Measurements from ENCODE around the gene DHH.

DHH gene

DNA sequence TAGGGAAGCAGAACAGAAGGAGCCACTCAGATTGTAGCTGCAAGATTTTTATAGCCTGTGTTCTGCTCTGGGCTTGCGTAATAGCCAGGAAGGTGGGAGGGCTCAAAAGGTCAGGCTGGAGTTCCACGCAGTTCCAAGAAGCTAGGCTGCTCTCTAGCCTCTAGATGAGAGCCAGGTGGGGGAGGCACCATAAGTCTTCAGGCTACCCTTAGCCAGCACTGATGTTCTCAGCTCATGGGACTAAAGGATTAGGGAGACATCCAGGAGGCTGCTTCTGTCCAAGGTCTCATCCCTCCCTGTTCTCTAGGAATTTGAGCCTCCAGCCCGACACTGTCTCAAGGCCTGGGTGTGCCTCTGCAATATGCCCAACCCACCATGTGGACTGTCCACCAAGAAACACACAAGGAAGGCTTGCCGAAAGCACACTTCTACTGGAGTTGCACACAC, 14.4 kb upstream of the DHH start:
- no peak for DNase-seq

DNA sequence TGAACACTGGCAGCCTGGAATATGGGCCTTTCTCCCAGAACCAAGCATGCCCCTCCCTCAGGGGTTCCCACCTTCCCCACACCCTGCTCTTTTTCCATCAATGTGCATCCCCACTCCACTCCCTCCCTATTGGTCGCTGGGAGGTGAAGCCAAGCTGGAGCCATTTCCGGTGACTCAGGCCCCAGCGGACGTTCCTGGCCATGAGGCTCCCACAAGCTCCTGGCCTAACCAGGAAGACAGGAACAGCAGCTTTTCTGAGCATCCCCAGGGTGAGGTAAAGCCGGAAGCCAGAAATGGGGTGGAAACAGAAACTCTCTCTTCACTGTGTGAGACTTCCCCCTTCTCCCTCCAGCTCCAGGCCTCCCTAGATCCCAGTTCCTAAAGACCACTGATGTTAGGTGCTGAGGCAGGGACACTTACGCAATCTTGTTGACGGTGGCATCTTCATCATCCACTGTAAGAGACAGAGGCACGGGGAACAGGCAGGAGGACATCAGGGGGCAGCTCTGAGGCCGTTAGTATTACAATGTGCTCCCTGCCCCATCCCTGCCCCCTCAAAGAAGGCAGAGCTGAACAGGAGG, 11.0 kb upstream of the DHH start:
- DNase-seq = no peak

DNA sequence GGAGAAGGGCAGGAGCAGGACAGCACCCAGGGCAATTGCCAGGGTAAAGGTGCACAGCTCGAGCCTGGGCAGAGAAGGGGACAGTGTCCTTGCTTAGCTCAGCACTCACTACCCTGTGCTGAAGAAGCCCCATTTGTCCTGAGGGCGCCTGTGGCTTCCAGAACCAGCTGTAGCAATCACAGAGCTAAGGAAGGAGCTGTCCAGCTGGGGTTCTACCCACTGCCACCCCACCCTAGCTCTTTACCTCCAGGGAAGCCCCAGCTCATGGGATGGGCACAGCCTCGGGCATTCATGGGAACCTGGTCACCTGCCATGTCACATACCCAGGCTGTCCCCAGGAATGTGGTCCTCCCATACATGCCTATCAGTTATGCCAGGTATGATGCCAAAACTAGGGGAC, 10.2 kb upstream of the DHH start:
- DNase-seq = no peak

DNA sequence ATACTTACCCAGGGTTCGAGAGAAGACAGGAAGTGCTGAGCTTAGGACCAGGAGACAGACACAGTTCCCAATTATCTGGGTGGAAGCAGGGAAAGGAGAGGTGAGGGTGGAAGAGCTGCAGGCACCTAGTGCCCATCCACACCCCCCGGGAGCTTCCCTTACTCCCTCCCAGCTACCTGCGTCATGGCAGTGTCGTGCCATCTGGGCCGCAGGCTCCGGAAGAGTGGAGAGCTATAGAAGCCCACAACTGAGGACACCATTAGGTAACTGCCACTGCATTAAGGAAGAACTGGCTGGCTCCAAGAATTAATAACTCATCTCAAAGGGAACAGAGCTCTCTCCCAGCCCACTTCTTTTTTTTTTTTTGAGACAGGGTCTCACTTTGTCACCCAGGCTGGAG, 5.8 kb upstream of the DHH start:
- DNase-seq = no peak

DNA sequence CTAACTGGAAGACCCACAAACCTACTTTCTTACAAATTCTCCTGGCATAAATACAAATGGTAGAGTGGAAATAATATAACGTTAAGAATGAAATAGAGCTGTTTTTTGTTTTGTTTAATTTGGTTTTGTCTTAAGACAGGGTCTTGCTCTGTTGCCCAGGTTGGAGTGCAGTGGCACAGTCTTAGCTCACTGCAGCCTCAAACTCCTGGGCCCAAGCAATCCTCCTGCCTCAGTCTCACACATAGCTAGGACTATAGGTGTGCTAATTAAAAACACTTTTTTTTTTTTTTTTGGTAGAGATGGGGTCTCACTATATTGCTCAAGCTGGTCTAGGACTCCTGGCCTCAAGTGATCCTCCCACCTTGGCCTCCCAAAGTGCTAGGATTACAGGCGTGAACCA, 4.1 kb upstream of the DHH start:
- no peak for DNase-seq

DNA sequence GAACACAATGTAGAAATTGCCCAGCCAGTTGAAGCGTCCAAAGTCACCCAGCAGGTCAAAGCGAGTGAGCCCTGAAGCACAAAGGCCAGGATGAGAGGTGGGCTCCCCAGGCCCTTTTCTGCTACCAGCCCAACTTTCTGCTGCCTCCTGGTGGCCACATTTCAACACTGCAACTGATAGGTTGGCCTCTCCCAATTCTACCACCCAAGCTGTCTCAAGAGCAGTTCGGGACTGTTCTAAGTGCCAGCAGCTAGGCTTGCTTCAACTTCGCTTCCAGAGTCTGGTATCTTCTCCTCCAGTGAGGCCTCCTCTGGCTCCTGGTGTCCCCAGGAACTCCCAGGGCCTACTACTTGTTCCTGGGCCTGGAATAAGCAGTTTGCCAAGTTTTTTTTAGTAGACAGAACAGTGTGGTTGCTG, 3.4 kb upstream of the DHH start:
- DNase-seq = peak; percentile 73

DNA sequence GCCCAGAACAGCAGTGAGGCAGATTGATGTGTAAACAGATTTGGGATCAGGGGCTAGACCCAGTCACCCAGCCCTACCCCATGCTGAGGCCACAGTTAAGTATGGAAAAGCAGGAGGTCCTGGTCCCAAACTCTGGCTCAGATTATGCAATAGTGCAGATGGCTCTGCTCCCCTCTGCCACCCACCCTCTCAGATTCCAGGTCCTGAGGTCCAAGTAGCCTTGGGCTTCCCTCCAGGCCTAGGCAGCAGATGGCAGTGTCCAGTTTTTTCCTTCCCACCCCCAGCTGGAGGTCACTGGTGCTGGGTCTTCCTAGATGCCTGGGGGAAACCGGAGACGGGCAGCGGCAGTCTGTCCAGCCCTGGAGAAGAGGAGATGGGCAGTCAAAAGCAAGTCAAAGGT, 2.8 kb upstream of the DHH start:
- DNase-seq = no peak

DNA sequence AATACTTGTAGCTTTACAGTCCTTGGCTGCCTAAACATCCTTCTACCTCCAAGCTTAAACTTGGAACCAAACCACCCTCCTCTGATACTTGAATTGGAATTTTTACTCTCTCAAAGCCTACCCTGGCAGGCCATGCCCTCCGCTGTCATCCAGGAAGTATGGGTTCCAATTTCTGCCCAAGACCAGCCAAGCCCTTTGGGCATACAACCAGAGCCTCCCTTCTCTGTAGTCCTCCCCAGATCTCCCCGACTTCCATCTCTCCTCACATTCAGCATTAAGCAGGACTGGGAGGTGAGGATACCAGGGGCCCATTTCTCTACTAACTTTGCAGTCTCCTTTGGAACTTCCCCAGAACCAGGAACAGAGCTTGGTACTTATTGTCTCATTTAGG, 369 bp upstream of the DHH start:
- DNase-seq = no peak

DNA sequence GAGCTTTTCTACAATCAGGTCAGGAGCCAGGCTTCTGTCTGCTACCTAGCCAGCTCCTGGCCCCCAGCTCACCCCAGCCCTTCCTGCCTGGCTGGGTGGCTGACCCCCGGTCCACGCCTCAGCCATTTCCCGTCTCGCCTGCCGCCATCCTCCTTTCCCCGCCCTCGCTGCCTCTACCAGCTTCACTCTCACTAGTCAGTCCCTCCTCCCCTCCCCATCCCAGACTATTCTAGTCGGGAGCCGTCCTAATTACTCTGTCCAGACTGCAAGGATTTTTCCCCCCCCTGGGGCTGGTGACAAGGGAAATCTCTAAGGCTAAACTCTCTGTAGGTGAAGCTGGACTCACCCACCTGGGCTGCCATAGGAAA, 825 bp downstream of the DHH start:
- DNase-seq = no peak

DNA sequence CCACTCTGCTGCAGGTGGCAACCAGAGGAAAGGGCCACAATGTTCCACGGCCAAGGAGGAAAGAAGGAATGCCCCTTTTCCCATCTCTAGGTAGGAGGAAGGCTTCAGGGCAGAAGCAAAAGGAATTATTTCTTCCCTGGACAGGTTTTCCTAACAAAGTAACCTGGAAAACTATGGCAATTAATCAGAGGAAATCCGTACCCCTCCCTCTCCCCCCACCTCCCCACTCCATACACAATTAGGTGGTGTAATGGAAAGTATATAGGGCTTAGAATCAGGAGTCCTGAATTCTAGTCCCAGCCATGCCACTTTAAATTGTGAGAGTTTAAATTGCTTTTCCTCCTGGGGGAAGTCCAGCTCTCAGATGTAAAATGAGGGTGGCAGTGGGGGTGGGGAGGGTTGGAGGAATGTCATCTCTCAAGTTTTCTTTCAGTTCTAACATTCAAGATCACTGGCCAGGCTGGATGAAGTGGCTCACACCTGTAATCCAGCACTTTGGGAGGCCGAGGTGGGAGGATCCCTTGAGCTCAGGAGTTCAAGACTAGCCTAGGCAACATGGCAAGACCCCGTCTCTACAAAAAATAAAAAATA, 1.7 kb downstream of the DHH start:
- no peak for DNase-seq

DNA sequence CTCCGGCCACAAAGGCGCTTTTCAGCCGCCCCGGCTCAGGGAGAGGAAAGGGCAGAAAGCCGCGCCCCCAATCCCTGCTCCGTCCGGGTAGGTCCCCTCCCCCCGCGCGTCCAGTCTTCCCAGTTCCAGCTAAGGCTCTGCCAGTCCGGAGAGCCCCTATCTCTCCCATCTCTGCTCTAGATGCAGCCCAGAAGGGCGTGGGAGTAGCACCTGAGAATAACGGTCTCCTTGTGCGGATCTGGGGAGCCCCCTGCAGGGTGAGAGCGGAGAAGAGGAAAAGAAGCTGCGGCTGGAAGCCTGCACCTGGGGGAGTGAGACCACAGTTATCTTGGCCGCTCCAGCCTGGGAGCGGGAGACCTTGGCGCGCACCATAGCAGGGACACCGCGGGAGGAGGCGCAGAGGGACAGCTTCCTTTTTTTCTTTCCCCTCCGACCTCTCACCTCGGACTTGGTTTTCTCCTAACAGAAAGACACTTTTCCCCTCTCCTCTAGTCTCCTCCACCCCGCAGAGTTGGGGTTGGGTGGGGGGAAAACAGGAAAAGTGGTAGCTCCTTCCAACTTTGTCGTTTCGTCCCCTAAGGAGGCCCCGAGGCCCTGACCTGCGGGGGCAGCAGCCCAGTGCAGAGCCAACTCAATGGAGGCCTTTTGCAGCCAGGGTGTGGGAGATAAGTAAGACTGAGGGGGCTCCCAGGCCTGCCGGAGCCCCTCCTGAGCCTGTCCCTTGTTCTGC, 2.4 kb downstream of the DHH start:
- peak; percentile 70 for DNase-seq

DNA sequence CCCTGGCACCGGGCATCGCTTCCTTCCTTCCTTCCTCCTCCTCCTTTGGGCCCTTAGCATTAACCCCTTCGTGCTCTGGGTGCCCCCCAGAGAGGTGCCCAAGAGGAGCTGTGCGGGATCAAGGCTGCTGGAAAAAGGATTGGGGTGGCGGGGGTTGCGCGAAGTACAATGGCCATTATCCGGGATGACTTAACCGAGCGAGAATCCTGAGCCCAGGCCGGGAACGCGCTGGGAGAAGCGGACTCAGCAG, 2.8 kb downstream of the DHH start:
- DNase-seq = no peak

DNA sequence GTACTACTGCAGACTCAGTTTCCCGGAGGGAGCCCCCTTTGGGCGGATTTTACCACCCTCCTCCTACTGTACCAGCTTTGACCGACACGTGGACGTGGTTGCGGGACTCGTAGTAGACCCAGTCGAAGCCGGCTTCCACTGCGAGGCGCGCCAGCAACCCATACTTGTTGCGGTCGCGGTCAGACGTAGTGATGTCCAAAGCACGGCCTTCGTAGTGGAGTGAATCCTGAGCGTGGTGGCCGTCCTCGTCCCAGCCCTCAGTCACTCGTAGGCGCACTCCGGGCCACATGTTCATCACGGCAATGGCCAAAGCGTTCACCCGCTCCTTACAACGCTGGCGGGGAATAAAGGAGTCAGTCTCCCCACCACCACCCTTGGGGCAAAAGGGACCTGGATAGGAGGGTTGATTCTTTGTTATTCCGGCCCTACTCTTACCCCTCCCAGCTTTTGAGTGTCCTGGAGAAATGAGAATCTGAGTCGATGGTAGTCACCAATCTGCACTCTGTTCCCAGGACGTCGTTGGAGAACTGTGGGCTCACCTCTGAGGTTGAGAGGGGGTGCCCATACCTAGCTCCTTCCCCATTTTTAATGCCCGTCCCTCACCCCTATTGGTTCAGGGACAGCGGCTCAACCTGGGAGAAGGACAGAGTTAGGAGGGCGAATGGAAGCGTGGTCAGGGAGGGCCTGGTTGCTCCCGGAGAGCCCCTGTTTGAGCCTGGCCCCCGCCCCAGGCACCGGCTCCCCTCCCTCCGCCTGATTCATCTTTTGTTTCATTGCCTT, 3.4 kb downstream of the DHH start:
- no peak for DNase-seq

DNA sequence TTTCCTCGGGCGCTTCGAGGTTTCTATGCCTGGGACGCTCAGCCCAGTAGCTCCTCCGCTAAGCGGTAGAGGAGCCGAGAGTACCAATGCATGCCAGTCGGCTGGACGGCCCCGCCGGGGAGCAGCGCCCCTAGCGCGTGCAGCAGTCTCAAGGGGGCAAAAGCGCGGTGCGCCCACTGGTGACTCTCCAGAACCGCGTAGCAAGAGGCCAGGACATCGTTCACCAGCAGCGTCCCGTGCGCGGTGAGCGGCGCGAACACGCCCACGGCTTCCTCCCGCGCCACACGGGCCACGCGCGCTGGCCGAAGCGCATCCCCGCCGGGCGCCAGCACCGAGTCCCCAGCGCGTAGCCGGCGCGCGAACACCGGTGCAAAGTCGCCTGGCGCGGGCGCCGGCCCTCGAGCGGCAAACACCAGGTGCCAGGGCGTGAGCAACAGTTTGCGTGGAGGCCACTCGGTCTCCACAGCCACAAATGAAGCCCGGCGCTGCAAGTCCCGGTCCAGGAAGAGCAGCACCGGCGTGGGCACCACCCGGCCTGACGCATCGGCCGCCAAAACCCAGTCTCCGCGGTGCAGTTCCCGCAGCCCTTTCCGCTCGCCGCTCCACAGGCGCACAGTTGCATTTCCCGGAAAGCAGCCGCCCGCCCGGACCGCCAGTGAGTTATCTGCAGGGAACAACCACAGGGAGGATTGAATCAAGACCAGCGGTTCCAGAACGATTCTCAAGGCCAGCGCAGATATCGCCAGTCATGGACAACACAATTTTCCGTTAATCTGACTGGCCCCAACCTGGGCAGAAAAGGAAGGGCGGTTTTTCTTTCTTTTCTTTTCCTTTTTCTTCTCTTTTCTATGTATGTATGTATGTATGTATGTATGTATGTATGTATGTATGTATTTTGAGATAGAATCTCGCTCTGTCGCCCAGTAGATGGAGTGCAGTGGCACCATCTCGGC, 4.5 kb downstream of the DHH start:
- peak; percentile 40 to 54 for DNase-seq

DNA sequence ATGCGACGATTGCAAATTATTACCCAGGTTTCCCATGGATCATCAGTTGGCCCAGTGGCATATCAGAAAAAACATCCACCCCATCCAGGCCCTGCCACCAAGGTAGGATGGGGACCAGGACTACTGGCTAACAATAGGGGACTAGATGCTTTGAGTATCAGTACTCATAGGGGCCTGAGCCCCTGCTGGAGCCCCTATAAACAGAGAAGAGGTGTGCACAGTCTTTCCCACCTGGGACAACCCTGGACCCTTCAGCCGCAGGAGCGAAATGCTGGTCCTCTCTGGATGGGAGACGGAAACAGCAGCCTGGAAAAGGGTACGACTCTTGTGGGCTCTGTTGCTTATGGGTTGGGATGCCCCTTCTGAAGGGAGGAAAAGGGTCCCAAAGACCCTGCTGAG, 5.7 kb downstream of the DHH start:
- no peak for DNase-seq

DNA sequence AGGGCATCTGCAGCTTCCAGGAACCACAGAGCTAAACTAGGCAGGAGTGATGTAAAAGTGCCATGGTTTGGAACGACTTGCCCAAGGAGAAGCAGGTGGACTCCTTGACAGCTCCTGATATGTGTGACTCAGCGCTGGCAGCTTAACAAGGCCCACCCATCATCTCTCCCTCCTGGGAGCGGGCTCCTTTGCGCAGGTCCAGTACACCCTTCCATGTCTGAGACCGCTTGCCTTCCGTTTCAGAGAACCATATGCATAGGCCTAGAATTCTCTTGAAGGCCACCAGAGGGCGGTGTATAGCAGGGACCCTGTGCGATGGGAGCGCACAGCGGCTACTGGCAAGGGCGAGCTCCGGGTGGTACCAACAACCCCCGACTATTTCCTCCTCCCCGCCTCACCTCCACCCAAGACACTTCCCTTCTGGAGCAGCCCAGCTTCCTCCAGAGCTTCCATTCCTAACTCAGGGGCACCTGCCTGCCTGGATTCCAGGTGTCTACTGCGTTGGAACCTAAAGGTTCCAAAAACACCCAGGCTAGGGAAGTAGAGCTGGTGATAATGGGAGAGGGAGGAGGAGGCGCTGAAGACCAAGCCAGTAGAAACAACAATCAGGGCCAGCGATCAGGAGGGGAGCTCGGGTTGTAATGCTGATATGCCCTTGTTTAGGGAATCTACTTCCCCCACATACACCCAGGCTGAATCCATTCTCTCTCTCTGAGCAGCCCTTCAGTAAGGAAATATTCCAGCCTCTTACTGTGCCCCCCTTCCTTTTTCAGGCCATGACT, 6.3 kb downstream of the DHH start:
- peak; percentile 70 to 75 for DNase-seq

DNA sequence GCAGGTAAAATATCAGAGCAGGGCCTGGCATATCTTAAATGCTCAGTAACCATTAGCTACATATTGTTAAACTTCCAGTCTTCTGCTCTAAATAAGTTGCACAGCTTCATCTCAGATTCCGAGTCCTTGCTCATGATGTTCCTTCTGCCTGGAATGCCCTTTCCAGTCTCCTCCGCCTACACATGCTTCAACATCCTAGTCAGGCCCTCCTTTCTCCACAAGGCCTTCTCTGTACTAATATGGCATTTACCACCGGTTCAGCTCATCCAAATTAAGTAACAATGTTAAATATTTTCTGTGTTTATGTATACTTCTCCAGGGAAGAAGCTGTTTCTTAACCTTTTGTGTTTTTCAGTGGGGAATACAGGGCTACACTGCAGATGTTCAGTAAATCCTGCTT, 8.5 kb downstream of the DHH start:
- no peak for DNase-seq

DNA sequence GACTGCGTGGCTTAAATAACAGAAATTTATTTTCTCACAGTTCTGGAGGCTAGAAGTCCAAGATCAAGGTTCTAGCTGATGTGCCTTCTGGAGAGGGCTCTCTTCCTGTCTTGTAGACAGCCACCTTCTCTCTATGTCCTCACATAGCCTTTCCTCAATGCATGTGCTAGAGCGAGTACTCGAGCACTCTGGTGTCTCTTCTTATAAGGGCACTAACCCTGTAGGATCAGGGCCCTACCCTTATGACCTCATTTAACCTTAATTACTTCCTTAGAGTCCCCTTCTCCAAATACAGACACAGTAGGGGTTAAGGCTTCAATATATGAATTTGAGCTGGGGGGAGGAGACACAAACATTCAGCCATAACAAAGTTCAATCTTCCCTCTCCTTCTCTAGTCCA, 10.2 kb downstream of the DHH start:
- no peak for DNase-seq

DNA sequence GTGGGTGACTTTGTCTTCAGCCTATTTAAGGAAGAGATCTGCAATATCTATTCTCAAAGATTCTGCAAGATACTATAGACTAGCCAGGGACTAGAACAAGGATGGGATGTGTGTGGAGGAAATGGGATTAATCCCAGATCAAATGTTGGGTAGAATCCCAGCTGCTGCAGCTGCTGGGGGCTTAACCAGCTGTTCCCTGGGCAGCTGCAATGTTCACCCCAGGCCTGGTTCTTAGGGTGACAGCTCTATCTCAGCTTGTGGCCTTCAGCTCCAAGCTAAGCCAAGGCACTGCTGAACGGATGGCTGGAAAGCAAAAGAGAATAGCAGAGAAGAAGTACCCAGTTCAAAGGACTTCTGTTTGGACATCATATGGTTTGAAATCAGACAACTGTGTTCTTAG, 14.8 kb downstream of the DHH start:
- DNase-seq = no peak

DNA sequence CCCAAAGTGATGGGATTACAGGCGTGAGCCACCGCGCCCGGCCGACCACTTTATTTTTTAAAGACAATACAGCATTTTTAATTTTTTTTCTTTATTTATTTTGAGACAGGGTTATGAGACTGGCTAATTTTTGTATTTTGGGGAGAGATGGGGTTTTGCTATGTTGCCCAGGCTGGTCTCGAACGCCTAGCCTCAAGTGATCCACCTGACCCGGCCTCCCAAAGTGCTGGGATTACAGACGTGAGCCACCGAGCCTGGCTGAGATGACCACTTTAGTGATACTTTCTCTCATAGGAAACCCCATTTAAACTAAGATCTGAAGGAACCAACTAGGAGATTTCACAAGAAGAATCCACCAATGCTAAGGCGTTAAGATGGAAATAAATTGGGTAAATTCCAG, 23.6 kb downstream of the DHH start:
- no peak for DNase-seq

DNA sequence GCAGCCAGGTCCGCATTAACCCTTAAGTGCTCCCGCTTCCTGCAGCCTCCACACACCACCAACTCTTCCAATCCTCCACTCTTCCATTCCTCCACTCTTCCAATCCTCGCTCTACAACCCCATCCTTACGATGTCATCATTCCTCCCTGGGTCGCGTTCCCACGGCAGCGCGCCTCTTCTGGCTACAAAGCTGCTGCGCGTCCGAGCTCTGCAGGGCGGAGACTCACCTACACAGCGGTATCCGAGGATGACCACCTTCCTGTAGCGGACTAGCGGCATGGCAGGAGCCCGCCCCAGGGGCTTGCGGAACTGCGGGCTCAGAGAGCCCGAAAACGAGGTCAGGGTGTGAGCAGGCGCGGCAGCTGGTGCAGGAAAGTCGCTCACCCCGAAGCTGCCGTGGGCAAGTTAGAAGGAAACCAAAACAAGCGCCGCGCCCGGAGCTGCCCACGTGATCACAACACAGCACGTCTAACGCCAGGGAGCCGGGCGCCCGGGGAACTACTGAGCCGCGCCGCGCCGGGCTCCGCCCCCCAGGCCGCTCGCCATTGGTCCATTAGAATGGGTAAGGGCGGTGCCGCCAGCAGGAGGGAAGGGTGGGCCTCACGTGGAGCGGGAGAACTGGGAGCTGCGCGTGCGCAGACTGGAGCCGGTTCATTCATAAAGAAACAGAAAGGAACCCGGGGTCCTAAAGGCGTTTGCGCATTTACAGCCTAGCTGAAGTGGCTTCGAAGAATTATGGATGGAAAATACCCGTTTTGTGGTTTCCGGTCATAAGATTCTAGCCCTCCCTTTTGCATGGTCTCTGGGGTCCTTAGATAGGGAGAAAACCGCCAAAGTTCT, 24.9 kb downstream of the DHH start, which contains the start of gene RHEBL1:
RHEBL1 (minus strand) TSS at position 473 of the 840 bp plus-strand sequence; CDS start at position 279, 194 bp downstream.
- peak; percentile 99 for DNase-seq
